ENCODE data around the gene SLC6A19.

SLC6A19 gene

GRCh38 chr5:1178529-1179382 lies 22.6 kb upstream of the SLC6A19 start:
- ChIA-PET POLR2A (no interaction called here), CTCF (interaction anchor here (2.5 kb wide), 1 partner anchor 11 kb away, joined by 12 read pairs; no protein-coding TSS in a partner anchor)
- no peak for TF ChIP-seq CTCF (IDR thresholded peaks at IDR 0.05; ENCODE audit: control extremely low read depth, extremely low read depth, low read depth, missing control alignments)
- no peak for DNase-seq (ENCODE audit: extremely low spot score)

GRCh38 chr5:1179383-1179715 lies 22.0 kb upstream of the SLC6A19 start:
- no peak for DNase-seq (ENCODE audit: extremely low spot score)
- ChIA-PET POLR2A (no interaction called here), CTCF (interaction anchor here (2.5 kb wide), 1 partner anchor 11 kb away, joined by 12 read pairs; no protein-coding TSS in a partner anchor)
- TF ChIP-seq CTCF (IDR thresholded peaks at IDR 0.05; ENCODE audit: control extremely low read depth, extremely low read depth, low read depth, missing control alignments): no peak

- no peak for DNase-seq (ENCODE audit: extremely low spot score)
- TF ChIP-seq CTCF (IDR thresholded peaks at IDR 0.05; ENCODE audit: control extremely low read depth, extremely low read depth, low read depth, missing control alignments): no peak
- ChIA-PET CTCF (interaction anchor here (2.5 kb wide), 1 partner anchor 12 kb away, joined by 12 read pairs; no protein-coding TSS in a partner anchor), POLR2A (no interaction called here)
Observed at GRCh38 chr5:1180096-1180495, 21.3 kb upstream of the SLC6A19 start.

GRCh38 chr5:1180841-1181271 lies 20.5 kb upstream of the SLC6A19 start:
- POLR2A ChIA-PET: no interaction called here
- CTCF ChIA-PET: no interaction called here
- no peak for TF ChIP-seq CTCF (IDR thresholded peaks at IDR 0.05; ENCODE audit: control extremely low read depth, extremely low read depth, low read depth, missing control alignments)
- DNase-seq (ENCODE audit: extremely low spot score): no peak

- TF ChIP-seq CTCF (IDR thresholded peaks at IDR 0.05; ENCODE audit: control extremely low read depth, extremely low read depth, low read depth, missing control alignments): no peak
- no peak for DNase-seq (ENCODE audit: extremely low spot score)
- POLR2A ChIA-PET: no interaction called here
- CTCF ChIA-PET: no interaction called here
Observed at GRCh38 chr5:1181451-1182359, 19.7 kb upstream of the SLC6A19 start.

- TF ChIP-seq CTCF (IDR thresholded peaks at IDR 0.05; ENCODE audit: control extremely low read depth, extremely low read depth, low read depth, missing control alignments): no peak
- CTCF ChIA-PET: no interaction called here
- DNase-seq (ENCODE audit: extremely low spot score): no peak
- POLR2A ChIA-PET: no interaction called here
Observed at GRCh38 chr5:1182360-1182632, 19.1 kb upstream of the SLC6A19 start.
